Hematopoietic multipotent progenitor cell treated with erythropoietin and hydrocortisone succinate and interleukin-3 and kit ligand, for 15 days (in vitro differentiated cells): ENCODE results near the gene C21orf91.
"Not testable (repeated sequence)": the region's sequence is repeated elsewhere in the genome, so short reads cannot be mapped to it uniquely, and the experiment has no call there.

ENCODE experiments used
- DNase-seq: peaks from one replicate; pipeline ENCODE4 v3.0.0-alpha.2; 2015; ENCODE audit warnings: low spot score

C21orf91 gene

DNA sequence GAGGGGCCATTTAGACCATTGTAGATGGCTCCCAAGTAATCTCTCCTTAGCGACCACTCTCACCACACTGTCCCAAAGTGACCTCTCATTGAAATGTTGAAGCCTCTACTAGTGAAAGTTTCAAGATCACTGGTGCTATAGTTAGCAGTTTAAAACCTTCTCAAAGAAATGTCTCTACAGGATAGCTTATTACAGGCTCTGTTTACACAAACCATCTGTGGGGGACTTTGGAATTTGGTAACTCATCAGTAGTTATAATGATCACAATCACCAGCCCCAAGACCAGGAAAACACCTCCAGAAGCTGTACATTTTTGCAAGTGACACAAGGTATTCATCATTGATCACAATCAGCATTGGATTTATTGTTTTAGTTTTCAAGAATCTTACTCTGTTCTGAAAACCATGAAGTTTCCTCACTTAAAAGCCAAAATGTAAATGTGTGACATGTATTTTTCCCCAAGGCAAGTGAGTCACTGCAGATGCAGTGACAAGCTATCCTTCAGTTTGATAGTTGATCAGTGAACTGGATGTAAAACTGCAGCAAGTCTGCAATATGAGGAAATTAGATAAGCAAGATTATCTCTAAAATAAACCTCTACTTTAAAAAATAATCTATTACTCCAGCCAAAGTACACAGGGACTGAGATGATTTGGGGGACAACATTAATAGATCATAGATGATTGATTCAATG, 41.9 kb downstream of the C21orf91 start:
- no peak for DNase-seq

DNA sequence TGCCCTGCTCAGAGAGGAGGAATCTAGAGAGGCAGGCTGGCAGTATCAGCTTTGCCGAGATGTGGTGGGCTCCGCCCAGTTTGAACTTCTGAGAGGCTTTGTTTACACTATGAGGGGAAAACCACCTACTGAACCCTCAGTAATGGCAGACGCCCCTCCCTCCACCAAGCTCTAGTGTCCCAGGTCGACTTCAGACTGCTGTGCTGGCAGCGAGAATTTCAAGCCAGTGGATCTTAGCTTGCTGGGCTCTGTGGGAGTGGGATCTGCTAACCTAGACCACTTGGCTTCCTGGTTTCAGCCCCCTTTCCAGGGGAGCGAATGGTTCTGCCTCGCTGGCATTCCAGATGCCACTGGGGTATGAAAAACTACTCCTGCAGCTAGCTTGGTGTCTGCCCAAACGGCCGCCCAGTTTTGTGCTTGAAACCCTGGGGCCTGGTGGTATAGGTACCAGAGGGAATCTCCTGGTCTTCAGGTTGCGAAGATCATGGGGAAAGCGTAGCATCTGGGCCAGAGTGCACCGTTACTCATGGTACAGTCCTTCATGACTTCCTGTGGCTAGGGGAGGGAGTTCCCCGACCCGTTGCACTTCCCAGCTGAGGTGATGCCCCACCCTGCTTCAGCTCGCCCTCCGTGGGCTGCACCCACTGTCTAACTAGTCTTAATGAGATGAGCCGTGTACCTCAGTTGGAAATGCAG, 43.6 kb downstream of the C21orf91 start:
- DNase-seq, result no peak

- DNase-seq, result not testable (repeated sequence)
Observed at GRCh38 chr21:17775021-17775420, 44.1 kb downstream of the C21orf91 start.

DNA sequence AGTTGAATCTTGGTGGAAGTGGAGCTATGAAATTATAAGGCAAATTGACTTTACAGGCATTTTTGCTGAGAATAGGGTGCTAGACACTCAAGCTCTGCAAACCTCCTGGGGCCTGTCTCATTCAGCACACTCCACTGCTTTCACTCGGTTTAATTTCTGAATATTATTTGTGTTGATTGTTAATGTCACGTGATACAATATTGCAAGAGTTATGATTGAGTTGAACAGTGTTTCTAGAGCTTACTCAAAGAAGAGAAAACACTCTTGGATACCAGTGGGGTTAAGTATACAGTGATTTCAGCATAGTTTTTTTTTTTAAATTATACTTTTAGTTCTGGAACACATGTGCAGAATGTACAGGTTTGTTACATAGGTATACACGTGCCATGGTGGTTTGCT, 49.7 kb downstream of the C21orf91 start:
- DNase-seq, result no peak

GRCh38 chr21:17768840-17769446, 50.2 kb downstream of the C21orf91 start:
- no peak for DNase-seq

- no peak for DNase-seq
Observed at GRCh38 chr21:17765207-17765606, 53.9 kb downstream of the C21orf91 start.

DNA sequence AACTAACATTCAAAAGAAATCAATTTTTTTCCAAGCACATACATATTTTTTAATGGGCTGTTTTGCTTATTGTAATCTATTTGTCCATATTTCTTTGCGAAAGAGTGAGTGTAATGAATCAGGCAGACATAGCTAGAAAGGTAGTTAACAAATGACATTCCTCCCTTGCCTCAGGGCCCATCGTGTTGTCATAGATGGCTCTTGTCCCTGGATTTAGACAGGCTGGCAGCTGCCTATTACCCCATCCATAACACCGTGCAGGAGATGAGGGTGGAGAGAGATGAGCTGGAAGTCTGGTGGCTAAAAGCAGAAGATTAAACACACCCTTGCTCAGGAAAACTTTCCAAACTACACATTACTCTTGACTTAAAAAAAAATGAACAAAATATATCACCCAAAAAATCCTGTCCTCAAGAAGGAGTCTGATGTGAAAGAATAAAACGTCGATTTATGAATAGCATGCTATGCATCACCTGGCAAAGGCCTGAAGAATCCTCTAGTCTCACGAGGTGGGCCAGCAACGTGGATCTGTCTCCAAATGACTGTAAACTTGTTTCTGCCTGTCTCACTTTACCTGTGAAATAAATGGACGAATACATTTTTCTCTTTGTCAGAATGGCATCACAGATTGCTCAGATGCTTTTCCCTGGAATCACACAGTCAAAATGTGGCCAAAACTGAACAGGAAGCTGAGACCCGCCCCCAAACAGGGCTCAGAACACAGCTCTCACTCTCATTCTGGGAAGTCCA, 55.7 kb downstream of the C21orf91 start:
- no peak for DNase-seq

GRCh38 chr21:17759511-17760178, 59.5 kb downstream of the C21orf91 start:
- DNase-seq, result no peak

GRCh38 chr21:17758683-17759082, 60.5 kb downstream of the C21orf91 start:
- DNase-seq, result no peak

DNA sequence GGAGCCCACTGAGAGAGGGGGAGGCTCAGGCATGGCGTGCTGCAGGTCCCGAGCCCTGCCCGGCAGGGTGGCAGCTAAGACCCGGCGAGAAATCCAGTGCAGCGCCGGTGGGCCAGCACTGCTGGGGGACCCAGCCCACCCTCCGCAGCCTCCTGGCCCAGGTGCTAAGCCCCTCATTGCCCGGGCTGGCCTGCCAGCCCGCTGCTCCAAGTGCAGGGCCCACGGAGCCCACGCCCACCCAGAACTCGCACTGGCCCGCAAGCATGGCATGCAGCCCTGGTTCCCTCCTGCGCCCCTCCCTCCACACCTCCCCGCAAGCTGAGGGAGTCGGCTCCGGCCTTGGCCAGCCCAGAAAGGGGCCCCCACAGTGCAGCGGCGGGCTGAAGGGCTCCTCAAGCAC, 61.5 kb downstream of the C21orf91 start:
- DNase-seq, result no peak

- no peak for DNase-seq
Observed at GRCh38 chr21:17753736-17754135, 65.4 kb downstream of the C21orf91 start.

- no peak for DNase-seq
Observed at GRCh38 chr21:17752171-17752570, 67.0 kb downstream of the C21orf91 start.

DNA sequence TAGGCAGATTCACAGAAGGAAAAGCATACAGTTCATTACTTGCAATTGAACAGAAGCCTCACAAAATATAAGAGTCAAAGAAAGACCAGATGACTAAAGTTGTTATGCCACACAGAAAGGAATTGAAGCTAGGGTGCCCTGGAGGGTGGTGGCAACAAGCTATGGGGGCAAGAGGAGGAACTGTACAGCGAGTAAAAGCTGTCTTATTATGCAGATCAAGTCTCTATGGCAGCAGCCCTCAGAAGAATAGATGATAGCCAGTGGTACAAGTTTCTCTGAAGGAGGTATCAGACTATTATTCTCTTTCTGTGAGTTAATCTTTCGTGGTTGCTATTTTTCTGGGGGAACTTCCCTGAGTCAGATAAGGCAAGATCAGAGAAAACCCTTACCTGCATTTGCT, 72.2 kb downstream of the C21orf91 start:
- DNase-seq, result no peak

GRCh38 chr21:17745086-17745485, 74.1 kb downstream of the C21orf91 start:
- DNase-seq, result no peak

GRCh38 chr21:17742940-17743592, 76.1 kb downstream of the C21orf91 start:
- DNase-seq, result no peak

DNA sequence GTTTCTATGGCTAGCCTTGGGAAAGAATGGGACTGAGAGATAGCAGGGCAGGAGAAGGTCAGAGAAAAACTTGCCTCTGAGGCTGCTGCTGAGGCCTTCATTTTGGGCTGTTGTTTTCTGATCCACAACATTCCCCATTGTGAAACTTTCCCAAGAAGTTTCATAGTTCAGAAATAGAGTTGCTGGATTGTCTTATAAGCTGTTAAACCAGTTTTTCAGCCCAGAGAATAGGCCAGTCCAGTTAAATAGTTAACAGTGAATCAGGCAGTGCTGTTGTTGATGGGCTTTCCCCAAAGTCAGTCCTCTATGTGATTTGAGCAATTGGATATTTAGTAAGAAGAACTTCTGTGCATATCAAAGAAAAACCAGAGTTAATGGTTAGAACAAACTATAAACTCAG, 77.0 kb downstream of the C21orf91 start:
- DNase-seq, result no peak
